ENCODE results near the gene ENPP1.
"Not testable (repeated sequence)": the region's sequence is repeated elsewhere in the genome, so short reads cannot be mapped to it uniquely, and the experiment has no call there.

DNA sequence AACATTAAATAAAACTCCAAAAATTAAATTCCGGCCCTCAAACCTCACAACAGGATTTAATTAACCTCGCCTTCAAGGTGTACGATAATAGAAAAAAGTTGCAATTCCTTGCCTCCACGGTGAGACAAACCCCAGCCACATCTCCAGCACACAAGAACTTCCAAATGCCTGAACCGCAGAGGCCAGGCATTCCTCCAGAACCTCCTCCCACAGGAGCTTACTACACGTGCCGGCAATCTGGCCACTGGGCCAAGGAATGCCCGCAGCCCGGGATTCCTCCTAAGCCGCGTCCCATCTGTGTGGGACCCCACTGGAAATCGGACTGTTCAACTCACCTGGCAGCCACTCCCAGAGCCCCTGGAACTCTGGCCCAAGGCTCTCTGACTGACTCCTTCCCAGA lies 95.9 kb downstream of the ENPP1 start:
- TF ChIP-seq, protein P1, sequence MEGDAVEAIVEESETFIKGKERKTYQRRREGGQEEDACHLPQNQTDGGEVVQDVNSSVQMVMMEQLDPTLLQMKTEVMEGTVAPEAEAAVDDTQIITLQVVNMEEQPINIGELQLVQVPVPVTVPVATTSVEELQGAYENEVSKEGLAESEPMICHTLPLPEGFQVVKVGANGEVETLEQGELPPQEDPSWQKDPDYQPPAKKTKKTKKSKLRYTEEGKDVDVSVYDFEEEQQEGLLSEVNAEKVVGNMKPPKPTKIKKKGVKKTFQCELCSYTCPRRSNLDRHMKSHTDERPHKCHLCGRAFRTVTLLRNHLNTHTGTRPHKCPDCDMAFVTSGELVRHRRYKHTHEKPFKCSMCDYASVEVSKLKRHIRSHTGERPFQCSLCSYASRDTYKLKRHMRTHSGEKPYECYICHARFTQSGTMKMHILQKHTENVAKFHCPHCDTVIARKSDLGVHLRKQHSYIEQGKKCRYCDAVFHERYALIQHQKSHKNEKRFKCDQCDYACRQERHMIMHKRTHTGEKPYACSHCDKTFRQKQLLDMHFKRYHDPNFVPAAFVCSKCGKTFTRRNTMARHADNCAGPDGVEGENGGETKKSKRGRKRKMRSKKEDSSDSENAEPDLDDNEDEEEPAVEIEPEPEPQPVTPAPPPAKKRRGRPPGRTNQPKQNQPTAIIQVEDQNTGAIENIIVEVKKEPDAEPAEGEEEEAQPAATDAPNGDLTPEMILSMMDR (IDR thresholded peaks at IDR 0.05), result not testable (repeated sequence)
- TF ChIP-seq POLR2AphosphoS5 (IDR thresholded peaks at IDR 0.05), result not testable (repeated sequence)

All from esophagus muscularis mucosa (tissue), 3 donors.